CD4-positive, CD25-positive, alpha-beta regulatory T cell (primary cell): ENCODE data around the gene KRT222. TPM values are rescaled to one million over a fixed set of nuclear protein-coding genes. Genes with fewer than 3 reads are reported as not detected.
A peak's percentile ranks its signal among the peaks of the same experiment; 100 is the strongest.

Source experiments
- ATAC-seq, 2 donors: fragments of 150-1000 bp; cut with Tn5 transposase; one replicate each; pipeline ENCODE4 v1.10.0; 2021; ENCODE audit warnings: low read depth in 2 of 2, moderate number of reproducible peaks in 2 of 2, moderate library complexity in 1 of 2
- DNase-seq, 3 donors: peaks; one replicate each; pipeline versions ENCODE4 v3.0.0 to v3.0.0-alpha.2; 2012 to 2022; ENCODE audit warnings: mixed read lengths in 1 of 3
- H3K27ac ChIP-seq: one replicate; pipeline ENCODE4 v1.7.0; 2013; ENCODE audit warnings: mild to moderate bottlenecking, low read length; ENCODE audit not compliant: insufficient read depth, poor library complexity, severe bottlenecking
- H3K27me3 ChIP-seq: one replicate; pipeline ENCODE4 v1.7.0; 2013; ENCODE audit warnings: low read length; ENCODE audit not compliant: control insufficient read depth, insufficient read depth
- H3K36me3 ChIP-seq: one replicate; pipeline ENCODE4 v1.7.0; 2013; ENCODE audit warnings: mild to moderate bottlenecking, low read length, moderate library complexity; ENCODE audit not compliant: control insufficient read depth, insufficient read depth
- H3K4me1 ChIP-seq: 2 replicates; pipeline ENCODE4 v1.7.0; 2013; ENCODE audit warnings: mild to moderate bottlenecking, low read length; ENCODE audit not compliant: insufficient read depth, control insufficient read depth, poor library complexity, severe bottlenecking
- H3K4me3 ChIP-seq: one replicate; pipeline ENCODE4 v1.7.0; 2013; ENCODE audit warnings: low read depth, mild to moderate bottlenecking, low read length, moderate library complexity
- H3K9me3 ChIP-seq, 2 experiments: 1 replicate in 1 of 2; 2 replicates in 1 of 2; pipeline ENCODE4 v1.7.0; 2013; ENCODE audit warnings: low read length in 2 of 2, mild to moderate bottlenecking in 1 of 2, moderate library complexity in 1 of 2; ENCODE audit not compliant: control insufficient read depth in 2 of 2
- H3K27ac Mint-ChIP-seq, 3 donors: one replicate each; pipeline ENCODE4 v1.8.0; 2020 to 2022; ENCODE audit warnings: mild to moderate bottlenecking in 3 of 3, mixed read lengths in 3 of 3, moderate library complexity in 2 of 3
- H3K27me3 Mint-ChIP-seq: one replicate; pipeline ENCODE4 v1.8.0; 2022; ENCODE audit warnings: mild to moderate bottlenecking, mixed read lengths
- H3K36me3 Mint-ChIP-seq: one replicate; pipeline ENCODE4 v1.8.0; 2020; ENCODE audit warnings: mixed read lengths
- H3K4me1 Mint-ChIP-seq, 4 donors: one replicate each; pipeline ENCODE4 v1.8.0; 2020 to 2022; ENCODE audit warnings: mixed read lengths in 4 of 4, mild to moderate bottlenecking in 1 of 4
- H3K4me3 Mint-ChIP-seq, 4 donors: one replicate each; pipeline ENCODE4 v1.8.0; 2020 to 2022; ENCODE audit warnings: mild to moderate bottlenecking in 4 of 4, mixed read lengths in 4 of 4, moderate library complexity in 3 of 4
- H3K9me3 Mint-ChIP-seq, 7 donors: one replicate each; pipeline ENCODE4 v1.8.0; 2020 to 2022; ENCODE audit warnings: mixed read lengths in 7 of 7, mild to moderate bottlenecking in 3 of 7, moderate library complexity in 2 of 7
- polyA plus RNA-seq, 4 donors: library from polyadenylated mRNA; unstranded; fragments of 300-500 nt; fragmentation: Illumina TruSeq; gene quantifications; one replicate each; pipeline ENCODE4 v1.2.3, GENCODE V29; 2021
- total RNA-seq: library from RNA; stranded (reverse); gene quantifications from one replicate; pipeline ENCODE4 v1.2.3, GENCODE V29; 2022

KRT222 gene
- total and polyA plus RNA-seq, 5 donors from 2014 or later = 0.23 TPM; not detected in 4

DNA sequence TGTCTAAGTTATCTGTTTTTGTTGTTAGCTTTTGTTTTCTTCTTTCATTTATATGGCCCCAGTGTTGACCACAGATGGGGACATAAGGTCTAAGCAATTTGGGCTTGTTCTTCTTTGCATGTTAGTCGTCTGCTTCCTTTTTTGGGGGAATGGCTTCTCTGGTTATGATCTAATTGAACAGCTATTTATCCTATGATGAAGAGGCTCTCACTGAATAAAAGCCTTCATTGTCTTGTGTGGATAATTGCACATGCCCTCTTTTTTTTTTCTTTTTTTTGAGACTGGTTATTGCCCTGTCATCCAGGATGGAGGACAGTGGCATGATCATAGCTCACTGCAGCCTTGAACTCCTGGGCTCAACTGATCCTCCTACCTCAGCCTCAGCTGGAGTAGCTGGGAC lies 31.1 kb downstream of the KRT222 start:
- DNase-seq (no peak), ATAC-seq (no peak)
- Histone ChIP-seq H3K9me3 (no peaks in the 10 kb centered on the region), H3K27me3 (no peaks in the 10 kb centered on the region), H3K4me1 (peaks cover 3% of the 10 kb centered on the region), H3K27ac (no peak overlapping the region), H3K4me3 (no peak overlapping the region), H3K36me3 (peaks cover 93% of the 10 kb centered on the region)
- Mint-ChIP-seq H3K4me3 (no peak overlapping the region), H3K9me3 (no peaks in the 10 kb centered on the region), H3K27ac (peak overlapping the region; percentile 21 to 86 (median 82)), H3K4me1 (peaks cover 10 to 16% (median 11%) of the 10 kb centered on the region in 4 donors), H3K27me3 (no peaks in the 10 kb centered on the region), H3K36me3 (peaks cover 39% of the 10 kb centered on the region)

DNA sequence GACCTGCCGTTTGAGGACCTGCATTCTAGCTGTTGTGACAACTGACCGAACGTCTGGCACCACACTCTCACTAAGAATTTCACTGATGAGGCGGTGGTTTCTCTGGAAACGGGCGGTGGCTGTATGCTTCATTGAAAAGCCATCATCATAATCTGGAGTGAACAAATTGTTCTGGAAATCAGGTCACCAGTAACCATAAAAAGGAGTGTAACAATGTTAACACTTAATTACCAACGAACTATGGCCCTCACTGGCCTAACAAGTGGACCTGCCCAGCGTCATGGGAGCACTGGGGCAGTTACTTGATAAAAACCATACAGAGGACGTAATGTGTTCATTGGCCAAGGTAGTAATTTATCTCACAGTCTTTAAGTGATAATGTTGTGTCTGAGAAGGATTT lies 32.8 kb downstream of the KRT222 start:
- Mint-ChIP-seq H3K27ac (peak overlapping the region in 1 of 3 donors; percentile 5), H3K27me3 (no peaks in the 10 kb centered on the region), H3K36me3 (peaks cover 42% of the 10 kb centered on the region), H3K9me3 (no peaks in the 10 kb centered on the region), H3K4me1 (peaks cover 0 to 8% (median 2%) of the 10 kb centered on the region in 4 donors), H3K4me3 (no peak overlapping the region)
- Histone ChIP-seq H3K27ac (no peak overlapping the region), H3K4me3 (no peak overlapping the region), H3K4me1 (peaks cover 3% of the 10 kb centered on the region), H3K9me3 (no peaks in the 10 kb centered on the region), H3K36me3 (peaks cover 87% of the 10 kb centered on the region), H3K27me3 (no peaks in the 10 kb centered on the region)
- no peak for ATAC-seq
- DNase-seq = no peak

DNA sequence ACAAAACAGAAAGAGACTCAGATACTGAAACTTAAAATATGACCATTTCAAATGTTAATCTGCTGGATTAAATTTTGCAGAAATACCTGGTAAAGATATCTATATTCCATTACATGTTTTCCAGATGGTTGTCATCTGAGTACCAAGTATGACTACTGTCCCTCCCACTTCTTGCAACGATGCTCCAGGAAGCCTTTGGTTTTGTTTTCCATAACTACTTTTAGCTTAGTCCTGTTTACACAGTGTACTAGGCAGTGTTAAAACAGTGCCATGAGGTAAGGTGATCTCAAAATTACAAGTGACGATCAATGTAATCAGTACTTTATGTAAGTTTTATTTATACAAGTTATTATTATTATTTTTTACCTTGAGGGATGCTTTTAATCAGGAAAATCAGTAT lies 35.1 kb downstream of the KRT222 start:
- H3K27ac ChIP-seq = no peak overlapping the region
- peaks cover 9% of the 10 kb centered on the region for H3K4me1 ChIP-seq
- DNase-seq (no peak), ATAC-seq (no peak)
- Mint-ChIP-seq H3K36me3 (peaks cover 29% of the 10 kb centered on the region), H3K4me1 (peaks cover 8 to 25% (median 15%) of the 10 kb centered on the region in 4 donors), H3K9me3 (no peaks in the 10 kb centered on the region), H3K4me3 (no peak overlapping the region), H3K27me3 (no peaks in the 10 kb centered on the region), H3K27ac (peak overlapping the region in 1 of 3 donors; percentile 62)
- H3K4me3 ChIP-seq = no peak overlapping the region
- H3K36me3 ChIP-seq = peaks cover 68% of the 10 kb centered on the region
- H3K9me3 ChIP-seq = no peaks in the 10 kb centered on the region
- no peaks in the 10 kb centered on the region for H3K27me3 ChIP-seq

DNA sequence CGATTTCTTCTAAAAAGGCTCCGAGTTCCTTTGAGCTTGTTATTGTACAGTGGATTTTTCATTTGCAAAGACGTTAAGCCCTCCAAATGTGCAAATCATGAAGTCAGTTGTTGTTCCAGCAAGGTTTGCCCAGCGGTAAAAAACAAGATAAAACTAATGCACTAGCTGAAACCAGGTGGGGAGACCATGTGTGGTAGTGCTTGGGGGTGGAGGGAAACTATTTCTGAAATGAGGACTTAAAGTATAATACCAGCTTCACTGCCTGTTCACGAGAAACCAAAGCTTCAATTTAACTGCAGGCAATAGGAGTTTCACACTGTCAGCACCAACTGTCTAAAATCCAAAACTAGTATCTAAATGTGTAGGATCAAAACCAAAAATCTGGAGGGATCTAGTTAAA lies 39.7 kb downstream of the KRT222 start:
- ATAC-seq = no peak
- H3K27ac ChIP-seq = no peak overlapping the region
- peak overlapping the region; percentile 32 for H3K4me3 ChIP-seq
- H3K36me3 ChIP-seq = peaks cover 27% of the 10 kb centered on the region
- H3K4me1 ChIP-seq = peaks cover 40% of the 10 kb centered on the region
- H3K27me3 ChIP-seq = no peaks in the 10 kb centered on the region
- no peaks in the 10 kb centered on the region for H3K9me3 ChIP-seq
- H3K4me1 Mint-ChIP-seq = peaks cover 21 to 54% (median 38%) of the 10 kb centered on the region in 4 donors
- no peaks in the 10 kb centered on the region for H3K27me3 Mint-ChIP-seq
- peak overlapping the region in 2 of 4 donors; percentile 5 to 21 for H3K4me3 Mint-ChIP-seq
- H3K9me3 Mint-ChIP-seq = no peaks in the 10 kb centered on the region
- peak in 1 of 3 donors; percentile 38 for DNase-seq
- H3K36me3 Mint-ChIP-seq = peaks cover 4% of the 10 kb centered on the region
- peak overlapping the region; percentile 66 to 75 (median 69) for H3K27ac Mint-ChIP-seq

- Mint-ChIP-seq H3K36me3 (peaks cover under 1% of the 10 kb centered on the region), H3K9me3 (no peaks in the 10 kb centered on the region), H3K4me3 (peak overlapping the region in 1 of 4 donors; percentile 13), H3K27ac (peak overlapping the region in 2 of 3 donors; percentile 20 to 76), H3K27me3 (no peaks in the 10 kb centered on the region), H3K4me1 (peaks cover 27 to 63% (median 44%) of the 10 kb centered on the region in 4 donors)
- DNase-seq (no peak), ATAC-seq (no peak)
- Histone ChIP-seq H3K27ac (peak overlapping the region; percentile 5), H3K4me3 (no peak overlapping the region), H3K27me3 (no peaks in the 10 kb centered on the region), H3K9me3 (no peaks in the 10 kb centered on the region), H3K36me3 (peaks cover 12% of the 10 kb centered on the region), H3K4me1 (peaks cover 50% of the 10 kb centered on the region)
Observed at GRCh38 chr17:40623419-40624210, 41.4 kb downstream of the KRT222 start.

- H3K27me3 ChIP-seq = no peaks in the 10 kb centered on the region
- H3K4me3 ChIP-seq = peak overlapping the region; percentile 42
- H3K36me3 Mint-ChIP-seq = no peaks in the 10 kb centered on the region
- ATAC-seq = peak; percentile 67
- peak in 2 of 3 donors; percentile 40 to 70 for DNase-seq
- peak overlapping the region; percentile 24 for H3K27ac ChIP-seq
- no peaks in the 10 kb centered on the region for H3K9me3 Mint-ChIP-seq
- no peaks in the 10 kb centered on the region for H3K9me3 ChIP-seq
- H3K4me3 Mint-ChIP-seq = peak overlapping the region in 3 of 4 donors; percentile 6 to 52 (median 18)
- no peaks in the 10 kb centered on the region for H3K27me3 Mint-ChIP-seq
- peaks cover 50% of the 10 kb centered on the region for H3K4me1 ChIP-seq
- H3K36me3 ChIP-seq = peaks cover 4% of the 10 kb centered on the region
- H3K4me1 Mint-ChIP-seq = peaks cover 27 to 63% (median 44%) of the 10 kb centered on the region in 4 donors
- H3K27ac Mint-ChIP-seq = peak overlapping the region; percentile 37 to 77 (median 76)
Observed at GRCh38 chr17:40622509-40622928, 42.5 kb downstream of the KRT222 start.

GRCh38 chr17:40621578-40621977 lies 43.4 kb downstream of the KRT222 start:
- no peaks in the 10 kb centered on the region for H3K36me3 Mint-ChIP-seq
- DNase-seq = no peak
- H3K4me1 ChIP-seq = peaks cover 50% of the 10 kb centered on the region
- H3K4me3 ChIP-seq = no peak overlapping the region
- no peak overlapping the region for H3K4me3 Mint-ChIP-seq
- no peaks in the 10 kb centered on the region for H3K9me3 ChIP-seq
- no peaks in the 10 kb centered on the region for H3K36me3 ChIP-seq
- H3K9me3 Mint-ChIP-seq = no peaks in the 10 kb centered on the region
- peak overlapping the region in 1 of 3 donors; percentile 25 for H3K27ac Mint-ChIP-seq
- no peak overlapping the region for H3K27ac ChIP-seq
- ATAC-seq = no peak
- H3K27me3 ChIP-seq = no peaks in the 10 kb centered on the region
- H3K27me3 Mint-ChIP-seq = no peaks in the 10 kb centered on the region
- peaks cover 27 to 67% (median 43%) of the 10 kb centered on the region in 4 donors for H3K4me1 Mint-ChIP-seq
